ENCODE data around the gene BTRC. TPM values are rescaled to one million over a fixed set of nuclear protein-coding genes. Genes with fewer than 3 reads are reported as not detected.
A peak's percentile ranks its signal among the peaks of the same experiment; 100 is the strongest.

Gene BTRC
- total and polyA plus RNA-seq, 8 donors = 4.3 to 16.4 (median 9.0) TPM

DNA sequence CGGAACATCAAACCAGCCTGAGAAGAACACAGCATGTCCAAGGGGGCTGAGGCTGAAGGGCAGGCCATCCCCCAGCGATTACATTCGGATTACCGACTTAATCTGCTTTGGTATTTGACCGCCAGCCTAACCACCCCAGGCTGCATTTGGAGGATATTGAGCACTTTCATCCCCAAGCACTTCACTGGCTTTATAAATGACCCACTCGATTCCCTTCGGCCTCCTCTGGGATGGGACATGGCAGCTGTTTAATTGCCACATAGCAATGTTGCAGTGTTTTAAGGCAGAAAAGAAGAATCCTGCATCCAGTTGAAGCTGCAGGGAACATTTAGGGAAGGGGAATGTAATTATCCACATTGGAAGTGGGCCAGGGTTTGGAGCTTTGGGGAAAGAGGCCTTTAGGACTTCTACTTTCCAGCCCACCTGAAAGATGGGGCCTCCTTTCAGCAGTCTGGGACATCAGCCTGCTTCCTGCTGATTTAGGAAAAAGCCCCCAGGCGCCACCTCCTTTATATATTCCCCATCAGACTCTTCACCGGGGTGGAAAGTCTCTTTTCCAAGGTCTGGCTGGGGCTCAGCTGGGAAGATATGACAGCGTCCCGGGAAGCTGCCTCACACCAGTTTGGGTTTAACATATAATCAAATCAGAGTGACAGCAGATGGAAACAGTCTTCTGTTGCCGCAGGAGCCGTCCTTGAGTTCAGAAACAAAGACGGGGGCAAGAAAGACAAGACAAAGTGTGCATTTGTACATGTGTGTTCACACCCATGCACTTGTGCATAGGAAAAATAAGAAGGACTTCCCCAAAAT lies 243.3 kb downstream of the BTRC start:
- no peak overlapping the region for H3K4me3 ChIP-seq

DNA sequence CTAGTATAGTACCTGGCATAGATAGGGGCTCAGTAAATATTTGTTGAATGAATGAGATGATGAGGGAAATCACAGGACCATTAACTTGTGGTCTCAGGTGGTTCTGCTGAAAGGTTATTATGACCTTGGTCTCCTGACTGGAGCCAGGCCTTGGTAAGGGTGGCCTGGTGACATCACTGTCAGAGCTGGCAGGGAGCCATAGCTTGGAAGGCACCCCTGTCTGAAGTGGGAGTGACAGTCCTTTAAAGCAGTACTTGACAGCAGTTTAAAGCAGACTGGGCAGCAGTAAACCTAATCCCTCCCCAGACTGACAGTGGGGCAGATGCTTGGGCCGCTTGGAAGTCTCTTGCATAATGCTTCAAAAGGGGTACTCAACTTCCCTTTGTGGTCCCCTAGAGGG lies 247.6 kb downstream of the BTRC start:
- no peak for FAIRE-seq
- intact Hi-C loops (cut with DNase I) = loop anchor here in 1 of 3 donors (5.0 kb wide), 1 partner anchor 181 kb away; the partner anchor contains the start of gene NPM3
- H3K27me3 ChIP-seq = no peaks in the 10 kb centered on the region
- ATAC-seq = peak in 2 of 4 donors; percentile 33 to 52
- H3K4me1 ChIP-seq = no peaks in the 10 kb centered on the region
- H3K9me3 ChIP-seq = no peaks in the 10 kb centered on the region
- WGBS, 2 donors = 83 to 100% methylated on average over 1 of the region's 1 CpG
- H3K4me3 ChIP-seq = no peak overlapping the region
- H3K27ac ChIP-seq = no peak overlapping the region
- TF ChIP-seq, protein P1, sequence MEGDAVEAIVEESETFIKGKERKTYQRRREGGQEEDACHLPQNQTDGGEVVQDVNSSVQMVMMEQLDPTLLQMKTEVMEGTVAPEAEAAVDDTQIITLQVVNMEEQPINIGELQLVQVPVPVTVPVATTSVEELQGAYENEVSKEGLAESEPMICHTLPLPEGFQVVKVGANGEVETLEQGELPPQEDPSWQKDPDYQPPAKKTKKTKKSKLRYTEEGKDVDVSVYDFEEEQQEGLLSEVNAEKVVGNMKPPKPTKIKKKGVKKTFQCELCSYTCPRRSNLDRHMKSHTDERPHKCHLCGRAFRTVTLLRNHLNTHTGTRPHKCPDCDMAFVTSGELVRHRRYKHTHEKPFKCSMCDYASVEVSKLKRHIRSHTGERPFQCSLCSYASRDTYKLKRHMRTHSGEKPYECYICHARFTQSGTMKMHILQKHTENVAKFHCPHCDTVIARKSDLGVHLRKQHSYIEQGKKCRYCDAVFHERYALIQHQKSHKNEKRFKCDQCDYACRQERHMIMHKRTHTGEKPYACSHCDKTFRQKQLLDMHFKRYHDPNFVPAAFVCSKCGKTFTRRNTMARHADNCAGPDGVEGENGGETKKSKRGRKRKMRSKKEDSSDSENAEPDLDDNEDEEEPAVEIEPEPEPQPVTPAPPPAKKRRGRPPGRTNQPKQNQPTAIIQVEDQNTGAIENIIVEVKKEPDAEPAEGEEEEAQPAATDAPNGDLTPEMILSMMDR (IDR thresholded peaks at IDR 0.05) = no peak
- H3K36me3 ChIP-seq = peaks cover 0 to 9% (median 0%) of the 10 kb centered on the region in 3 donors
- peak in 1 of 6 donors; percentile 33 for DNase-seq

More for the DNA sequence above, 243.3 kb downstream of the BTRC start:
- no peak for ATAC-seq
- H3K9me3 ChIP-seq = no peaks in the 10 kb centered on the region
- H3K36me3 ChIP-seq = no peaks in the 10 kb centered on the region
- no peaks in the 10 kb centered on the region for H3K27me3 ChIP-seq
- H3K4me1 ChIP-seq = no peaks in the 10 kb centered on the region
- DNase-seq = no peak
- intact Hi-C loops (cut with DNase I) = no loop called here
- TF ChIP-seq, protein P1 (IDR thresholded peaks at IDR 0.05) = no peak
- no peak for FAIRE-seq
- WGBS, 2 donors = 71 to 79% methylated on average over 14 of the region's 14 CpGs
- H3K27ac ChIP-seq = no peak overlapping the region

DNA sequence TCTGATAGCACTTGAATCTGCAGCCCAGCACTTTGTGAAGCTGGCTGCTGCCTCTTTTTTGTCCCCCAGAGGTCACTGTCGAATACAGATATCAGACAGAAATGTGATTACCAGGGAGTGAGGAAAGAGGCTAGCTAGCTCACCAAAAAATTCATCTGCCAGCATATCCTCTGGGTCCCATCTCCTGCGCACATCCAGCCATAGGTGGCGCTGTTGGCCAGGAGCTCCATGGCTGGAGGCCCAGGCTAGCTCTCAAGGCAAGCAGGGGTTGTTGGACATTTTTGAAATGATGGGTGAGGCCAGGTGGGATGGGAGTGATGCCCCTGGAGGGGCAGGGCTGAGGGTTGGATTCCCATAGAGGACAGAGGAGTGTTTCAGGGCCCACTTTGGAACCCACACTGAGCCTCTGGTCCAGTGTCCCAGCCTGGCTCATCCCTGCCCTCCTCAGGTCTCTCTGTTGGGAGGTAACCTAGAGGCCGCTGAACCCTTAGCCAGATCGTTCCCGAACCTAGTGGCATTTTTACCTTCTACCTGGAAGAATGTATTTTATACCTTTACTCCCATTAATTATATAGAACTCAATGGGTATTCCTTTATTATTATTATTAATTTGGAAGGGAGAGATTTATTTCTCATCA lies 248.9 kb downstream of the BTRC start:
- peaks cover 0 to 9% (median 0%) of the 10 kb centered on the region in 3 donors for H3K36me3 ChIP-seq
- intact Hi-C loops (cut with DNase I) = loop anchor here in 1 of 3 donors (5.0 kb wide), 1 partner anchor 179 kb away; the partner anchor contains the start of gene NPM3
- no peak overlapping the region for H3K4me3 ChIP-seq
- H3K4me1 ChIP-seq = no peaks in the 10 kb centered on the region
- H3K9me3 ChIP-seq = no peaks in the 10 kb centered on the region
- ATAC-seq (peak; percentile 74 to 89 (median 88)), FAIRE-seq (no peak), DNase-seq (peak in 5 of 6 donors; percentile 32 to 84 (median 62))
- WGBS, 2 donors = 47 to 51% methylated on average over 6 of the region's 6 CpGs
- no peaks in the 10 kb centered on the region for H3K27me3 ChIP-seq
- TF ChIP-seq, protein P1 (IDR thresholded peaks at IDR 0.05) = peak; percentile 49 to 61 (median 55)
- H3K27ac ChIP-seq = no peak overlapping the region

Small RNA genes within 50 kb of the gene (microRNA-seq; reads per million reads assigned to microRNA genes)
- 0 reads per million in 2 donors for gene MIR3158-1
- 0 reads per million in 2 donors for gene MIR3158-2

Other genes with a start within 250 kb of the BTRC start
- not detected for gene TLX1, start 222.9 kb upstream of the BTRC start, total RNA-seq
- under 1 TPM; 0.11 to 0.19 TPM for gene TLX1, start 222.9 kb upstream of the BTRC start, polyA plus RNA-seq
- gene LBX1, start 124.7 kb upstream of the BTRC start, total RNA-seq = not detected
- gene LBX1, start 124.7 kb upstream of the BTRC start, polyA plus RNA-seq = not detected
- 10 to 100 TPM; 18.2 to 32.9 (median 30.1) TPM for gene POLL, start 234.1 kb downstream of the BTRC start, total RNA-seq
- 10 to 100 TPM; 54.5 to 81.1 TPM for gene POLL, start 234.1 kb downstream of the BTRC start, polyA plus RNA-seq
- 1 to 10 TPM; 4.7 to 9.1 (median 6.4) TPM for gene DPCD, start 234.2 kb downstream of the BTRC start, total RNA-seq
- 10 to 100 TPM; 10.1 to 17.0 TPM for gene DPCD, start 234.2 kb downstream of the BTRC start, polyA plus RNA-seq

All from pancreas (tissue), 10 donors.